K562 (cell line): ENCODE measurements around the gene BAHD1.

Experiments
- E4F1 ChIP-seq: fragments of 250-450 bp; sonication (Bioruptor Pico); IDR thresholded peaks from 2 replicates; pipeline ENCODE4 v1.5.0; 2021; ENCODE audit warnings: mild to moderate bottlenecking, borderline replicate concordance
- MLLT1 ChIP-seq, 2 experiments: fragments of 450-650 bp; IDR thresholded peaks; 2 replicates each; pipeline ENCODE4 v1.6.1; 2016
- NFATC3 ChIP-seq: fragments of 450-650 bp; IDR thresholded peaks from 2 replicates; pipeline ENCODE4 v1.6.1; 2017; ENCODE audit warnings: mild to moderate bottlenecking
- REST ChIP-seq, 2 experiments: fragments of 450-650 bp; formaldehyde crosslinking in 1 of 2; IDR thresholded peaks; 2 replicates each; pipeline versions ENCODE4 v1.4.0 to v1.6.1; 2014 to 2020; ENCODE audit warnings: mild to moderate bottlenecking in 2 of 2, borderline replicate concordance in 1 of 2, low read depth in 1 of 2
- SNAPC5 ChIP-seq: fragments of 250-450 bp; sonication (Bioruptor Pico); IDR thresholded peaks from 2 replicates; pipeline ENCODE4 v1.8.0; 2021; ENCODE audit warnings: moderate library complexity, mild to moderate bottlenecking, inconsistent platforms
- TOE1 ChIP-seq, 2 experiments: fragments of 450-650 bp in 1 of 2; sonication (generic) in 1 of 2; formaldehyde crosslinking in 1 of 2; IDR thresholded peaks; 2 replicates each; pipeline versions ENCODE4 v1.7.1 to v1.8.0; 2016 to 2022; ENCODE audit warnings: borderline replicate concordance in 2 of 2, mild to moderate bottlenecking in 2 of 2, antibody characterized with exemption in 1 of 2, inconsistent platforms in 1 of 2, low read depth in 1 of 2, missing genetic modification reagents in 1 of 2, moderate library complexity in 1 of 2
- ZBTB12 ChIP-seq: fragments of 250-450 bp; sonication (Bioruptor Pico); IDR thresholded peaks from 2 replicates; pipeline ENCODE4 v1.4.0; 2020
- ZBTB43 ChIP-seq: sonication (generic); formaldehyde crosslinking; IDR thresholded peaks from 2 replicates; pipeline ENCODE4 v1.8.0; 2023; ENCODE audit warnings: mild to moderate bottlenecking, missing genetic modification reagents
- ZKSCAN1 ChIP-seq: fragments of 150-350 bp; IDR thresholded peaks from 2 replicates; pipeline ENCODE4 v1.6.1; 2016; ENCODE audit warnings: low read depth, low read length
- ZNF232 ChIP-seq: sonication (generic); formaldehyde crosslinking; IDR thresholded peaks from 2 replicates; pipeline ENCODE4 v1.8.0; 2022; ENCODE audit warnings: mild to moderate bottlenecking, missing genetic modification reagents
- ZNF780A ChIP-seq: fragments of 250-450 bp; sonication (Bioruptor Pico); IDR thresholded peaks from 2 replicates; pipeline ENCODE4 v1.5.0; 2021; ENCODE audit warnings: mild to moderate bottlenecking

GRCh38 chr15:40472171-40472727 is 31.5 kb downstream of the BAHD1 start:
- TF ChIP-seq ZNF232 (CRISPR knock-in tag) (no peak), E4F1 (CRISPR knock-in tag) (no peak), ZBTB12 (CRISPR knock-in tag) (no peak), SNAPC5 (CRISPR knock-in tag) (no peak), REST (IDR thresholded peaks at IDR 0.05; ENCODE audit: borderline replicate concordance) (no peak), REST (CRISPR knock-in tag; IDR thresholded peaks at IDR 0.05; ENCODE audit: low read depth) (no peak), NFATC3 (no peak), TOE1 (IDR thresholded peaks at IDR 0.05; ENCODE audit: borderline replicate concordance) (no peak), TOE1 (CRISPR knock-in tag; IDR thresholded peaks at IDR 0.05; ENCODE audit: borderline replicate concordance, low read depth) (no peak), MLLT1 (IDR thresholded peaks at IDR 0.05) (no peak), ZKSCAN1 (no peak), ZNF780A (CRISPR knock-in tag) (no peak), ZBTB43 (no peak)
